ENCODE data around the gene SLC34A3.
"Not testable (repeated sequence)": the region's sequence is repeated elsewhere in the genome, so short reads cannot be mapped to it uniquely, and the experiment has no call there.

Gene SLC34A3

DNA sequence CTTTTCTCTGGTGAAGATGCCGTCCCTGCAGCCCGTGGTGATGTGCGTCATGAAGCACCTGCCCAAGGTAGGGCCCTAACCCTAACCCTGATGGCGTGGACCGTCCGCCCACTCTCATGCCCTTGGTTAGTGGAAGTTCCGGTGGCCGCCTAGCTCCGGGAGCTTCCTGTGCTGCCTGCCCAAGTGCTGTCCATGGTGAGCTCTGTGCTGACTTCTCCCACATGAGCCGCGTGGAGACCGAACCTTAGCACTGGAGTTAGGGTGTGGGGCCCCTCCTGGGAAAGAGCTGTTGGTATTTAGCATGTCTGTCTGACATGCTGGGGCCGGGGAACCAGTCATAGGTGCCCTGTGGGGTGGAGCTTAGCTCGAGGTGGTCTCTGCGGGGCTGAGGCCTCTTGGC is 25.7 kb downstream of the SLC34A3 start:
- H3K4me3 ChIP-seq (replicated peaks; ENCODE audit: low read depth, low read length): peak overlapping the region; percentile 97
- TF ChIP-seq, protein P1, sequence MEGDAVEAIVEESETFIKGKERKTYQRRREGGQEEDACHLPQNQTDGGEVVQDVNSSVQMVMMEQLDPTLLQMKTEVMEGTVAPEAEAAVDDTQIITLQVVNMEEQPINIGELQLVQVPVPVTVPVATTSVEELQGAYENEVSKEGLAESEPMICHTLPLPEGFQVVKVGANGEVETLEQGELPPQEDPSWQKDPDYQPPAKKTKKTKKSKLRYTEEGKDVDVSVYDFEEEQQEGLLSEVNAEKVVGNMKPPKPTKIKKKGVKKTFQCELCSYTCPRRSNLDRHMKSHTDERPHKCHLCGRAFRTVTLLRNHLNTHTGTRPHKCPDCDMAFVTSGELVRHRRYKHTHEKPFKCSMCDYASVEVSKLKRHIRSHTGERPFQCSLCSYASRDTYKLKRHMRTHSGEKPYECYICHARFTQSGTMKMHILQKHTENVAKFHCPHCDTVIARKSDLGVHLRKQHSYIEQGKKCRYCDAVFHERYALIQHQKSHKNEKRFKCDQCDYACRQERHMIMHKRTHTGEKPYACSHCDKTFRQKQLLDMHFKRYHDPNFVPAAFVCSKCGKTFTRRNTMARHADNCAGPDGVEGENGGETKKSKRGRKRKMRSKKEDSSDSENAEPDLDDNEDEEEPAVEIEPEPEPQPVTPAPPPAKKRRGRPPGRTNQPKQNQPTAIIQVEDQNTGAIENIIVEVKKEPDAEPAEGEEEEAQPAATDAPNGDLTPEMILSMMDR (IDR thresholded peaks at IDR 0.05; ENCODE audit: low read depth, low read length, missing control alignments): no peak
- no peak for DNase-seq (ENCODE audit: extremely low read depth, low read depth)

DNA sequence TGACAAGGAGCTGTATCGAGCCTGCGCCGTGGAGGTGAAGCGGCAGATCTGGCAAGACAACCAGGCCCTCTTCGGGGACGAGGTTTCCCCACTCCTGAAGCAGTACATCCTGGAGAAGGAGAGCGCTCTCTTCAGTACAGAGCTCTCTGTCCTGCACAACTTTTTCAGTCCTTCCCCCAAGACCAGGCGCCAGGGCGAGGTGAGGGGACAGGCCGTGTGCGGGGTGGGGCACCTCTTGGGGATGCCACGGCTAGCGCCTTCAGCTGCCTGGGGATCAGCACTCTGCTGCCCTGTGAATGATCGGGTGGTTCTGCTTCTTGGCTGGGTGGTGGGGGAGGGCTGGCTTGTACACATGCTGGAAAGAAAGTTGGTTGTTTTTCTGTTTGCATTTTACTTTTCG is 26.2 kb downstream of the SLC34A3 start:
- H3K4me3 ChIP-seq (replicated peaks; ENCODE audit: low read depth, low read length): peak overlapping the region; percentile 97
- DNase-seq (ENCODE audit: extremely low read depth, low read depth): no peak
- TF ChIP-seq, protein P1 (IDR thresholded peaks at IDR 0.05; ENCODE audit: low read depth, low read length, missing control alignments): no peak

DNA sequence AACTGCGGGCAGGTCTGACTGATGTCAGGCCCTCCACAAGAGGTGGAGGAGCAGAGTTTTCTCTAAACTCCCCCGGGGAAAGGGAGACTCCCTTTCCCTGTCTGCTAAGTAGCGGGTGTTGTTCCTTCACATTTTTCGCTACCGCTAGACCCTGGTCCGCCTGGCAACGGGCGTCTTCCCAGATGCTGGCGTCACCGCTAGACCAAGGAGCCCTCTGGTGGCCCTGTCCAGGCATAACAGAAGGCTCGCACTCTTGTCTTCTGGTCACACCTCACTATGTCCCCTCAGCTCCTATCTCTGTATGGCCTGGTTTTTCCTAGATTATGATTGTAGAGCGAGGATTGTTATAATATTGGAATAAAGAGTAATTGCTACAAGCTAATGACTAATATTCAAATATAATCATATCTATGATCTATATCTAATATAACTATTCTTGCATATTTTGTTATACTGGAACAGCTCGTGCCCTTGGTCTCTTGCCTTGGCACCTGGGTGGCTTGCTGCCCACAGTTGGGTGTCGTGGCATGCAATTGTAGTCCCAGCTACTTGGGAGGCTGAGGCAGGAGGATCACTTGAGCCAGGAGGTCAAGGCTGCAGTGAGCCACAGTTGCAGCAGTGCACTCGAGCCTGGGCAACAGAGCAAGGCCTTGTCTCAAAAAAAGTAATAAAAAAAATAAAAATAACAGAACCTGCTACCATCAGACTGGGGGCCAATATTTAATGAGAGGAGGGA is 31.6 kb downstream of the SLC34A3 start:
- not testable (repeated sequence) for DNase-seq (ENCODE audit: extremely low read depth, low read depth); H3K4me3 ChIP-seq (replicated peaks; ENCODE audit: low read depth, low read length)
- TF ChIP-seq, protein P1 (IDR thresholded peaks at IDR 0.05; ENCODE audit: low read depth, low read length, missing control alignments): peak; percentile 48

DNA sequence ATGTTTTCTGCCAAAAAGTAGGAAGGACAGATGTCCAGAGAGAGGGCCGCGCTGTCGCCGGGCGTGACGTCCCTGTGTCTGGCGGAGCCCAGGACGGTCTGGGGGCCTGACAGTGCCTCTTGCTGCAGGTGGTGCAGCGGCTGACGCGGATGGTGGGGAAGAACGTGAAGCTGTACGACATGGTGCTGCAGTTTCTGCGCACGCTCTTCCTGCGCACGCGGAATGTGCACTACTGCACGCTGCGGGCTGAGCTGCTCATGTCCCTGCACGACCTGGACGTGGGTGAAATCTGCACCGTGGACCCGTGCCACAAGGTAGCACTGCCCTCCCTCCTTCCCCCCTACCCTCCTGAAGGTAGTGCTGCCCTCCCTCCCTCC is 32.2 kb downstream of the SLC34A3 start:
- H3K4me3 ChIP-seq (replicated peaks; ENCODE audit: low read depth, low read length): no peak overlapping the region
- TF ChIP-seq, protein P1 (IDR thresholded peaks at IDR 0.05; ENCODE audit: low read depth, low read length, missing control alignments): no peak
- DNase-seq (ENCODE audit: extremely low read depth, low read depth): no peak

DNA sequence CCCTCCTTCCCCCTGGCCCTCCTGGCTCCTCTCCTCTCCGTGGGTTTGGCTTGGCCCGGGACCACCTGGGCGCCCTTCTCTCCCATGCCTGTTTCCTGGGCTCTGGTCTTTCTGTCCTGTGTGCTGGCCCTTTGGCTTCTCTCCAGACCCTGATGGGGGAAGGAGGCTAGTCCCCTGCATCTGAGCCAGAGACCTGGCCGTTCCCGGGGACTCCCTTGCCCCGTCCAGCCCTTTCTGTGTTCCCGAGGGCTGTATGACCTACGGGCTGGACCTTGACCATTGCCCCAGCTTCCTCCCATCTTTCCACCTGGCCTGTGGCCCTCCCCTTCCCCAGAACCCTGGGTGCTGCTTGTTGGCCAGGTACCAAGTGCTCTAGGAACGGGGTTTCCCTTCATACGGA is 32.8 kb downstream of the SLC34A3 start:
- TF ChIP-seq, protein P1 (IDR thresholded peaks at IDR 0.05; ENCODE audit: low read depth, low read length, missing control alignments): no peak
- H3K4me3 ChIP-seq (replicated peaks; ENCODE audit: low read depth, low read length): no peak overlapping the region
- no peak for DNase-seq (ENCODE audit: extremely low read depth, low read depth)

DNA sequence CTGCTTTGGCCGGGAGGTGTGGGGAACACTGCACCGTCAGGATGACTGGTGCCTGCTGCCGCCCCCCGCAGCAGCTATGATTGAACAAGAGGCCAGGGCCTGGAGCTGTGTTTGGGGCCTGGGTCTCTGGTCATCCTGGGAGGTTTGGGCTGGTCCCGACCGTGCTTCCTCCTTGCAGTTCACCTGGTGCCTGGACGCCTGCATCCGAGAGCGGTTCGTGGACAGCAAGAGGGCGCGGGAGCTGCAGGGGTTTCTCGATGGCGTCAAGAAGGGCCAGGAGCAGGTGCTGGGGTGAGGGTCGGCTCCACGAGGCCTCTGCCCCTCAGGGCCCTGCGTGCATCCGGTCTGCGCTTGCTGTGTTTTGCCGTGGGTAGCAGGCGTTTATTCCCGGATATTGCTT is 33.4 kb downstream of the SLC34A3 start:
- DNase-seq (ENCODE audit: extremely low read depth, low read depth): no peak
- TF ChIP-seq, protein P1 (IDR thresholded peaks at IDR 0.05; ENCODE audit: low read depth, low read length, missing control alignments): no peak
- no peak overlapping the region for H3K4me3 ChIP-seq (replicated peaks; ENCODE audit: low read depth, low read length)
